GM19035 (cell line): Measurements from ENCODE around the gene ST6GAL1.
"Not testable (repeated sequence)": the region's sequence is repeated elsewhere in the genome, so short reads cannot be mapped to it uniquely, and the experiment has no call there.

Source experiments
- ATAC-seq: cut with Tn5 transposase; IDR thresholded peaks from one replicate; pipeline ENCODE4 v1.9.1; 2021; ENCODE audit not compliant: unreplicated experiment

Gene ST6GAL1

DNA sequence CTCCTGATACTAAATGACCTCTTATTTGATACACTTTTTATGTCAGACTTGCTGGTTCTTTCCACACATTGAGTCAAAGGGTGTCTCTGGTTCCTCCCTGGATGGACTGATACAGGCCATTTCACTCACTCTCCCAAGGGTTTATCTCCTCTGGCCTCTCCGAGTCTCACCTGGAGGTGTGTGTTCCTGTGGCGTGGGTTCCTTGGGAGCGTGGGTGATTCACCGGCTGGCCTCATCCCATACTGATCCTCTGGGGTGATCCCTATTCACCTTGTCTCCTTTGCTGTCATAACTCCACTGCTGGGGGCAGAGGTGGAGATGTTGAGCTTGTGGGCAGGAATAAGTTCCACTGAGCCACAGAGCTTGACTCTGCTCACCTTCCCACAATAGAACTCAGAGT lies 61.1 kb downstream of the ST6GAL1 start:
- no peak for ATAC-seq

DNA sequence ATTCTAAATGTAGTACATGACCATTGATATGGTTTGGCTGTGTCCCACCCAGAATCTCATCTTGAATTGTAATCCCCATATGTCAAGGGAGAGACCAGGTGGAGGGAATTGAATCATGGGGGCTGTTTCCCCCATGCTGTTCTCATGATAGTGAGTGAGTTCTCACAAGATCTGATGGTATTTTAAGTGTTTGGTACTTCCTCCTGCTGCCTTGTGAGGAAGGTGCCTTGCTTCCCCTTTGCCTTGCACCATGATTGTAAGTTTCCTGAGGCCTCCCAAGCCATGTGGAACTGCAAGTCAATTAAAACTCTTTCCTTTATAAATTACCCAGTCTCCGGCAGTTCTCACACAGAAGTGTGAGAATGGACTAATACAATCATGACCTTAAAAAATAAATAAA lies 61.8 kb downstream of the ST6GAL1 start:
- ATAC-seq = not testable (repeated sequence)

DNA sequence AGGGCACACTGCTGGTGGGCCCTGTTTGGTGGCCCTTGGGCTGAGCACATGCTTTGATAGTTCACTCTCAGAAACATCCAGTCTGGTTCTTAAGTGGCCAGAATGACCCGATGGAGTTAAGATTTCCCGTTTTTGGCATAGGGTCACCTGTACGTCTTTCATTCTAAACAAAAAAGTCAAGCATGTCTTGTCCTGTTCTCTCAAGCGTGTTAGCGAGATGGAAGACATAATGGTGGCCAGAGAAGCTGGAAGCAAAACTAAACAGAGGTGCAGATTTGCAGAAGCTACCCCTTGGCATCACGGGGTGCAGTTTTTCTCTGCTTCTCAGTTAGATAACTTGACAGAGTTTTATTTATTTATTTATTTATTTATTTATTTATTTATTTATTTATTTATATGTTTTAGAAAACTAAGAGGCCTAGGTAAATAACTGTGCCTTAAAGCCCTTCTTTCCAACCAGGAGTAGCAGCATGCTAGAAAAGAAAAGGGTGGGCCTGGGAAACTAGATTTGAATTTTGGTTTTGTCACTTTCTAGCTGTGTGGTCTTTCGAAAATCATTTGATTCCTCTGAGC lies 63.0 kb downstream of the ST6GAL1 start:
- no peak for ATAC-seq

DNA sequence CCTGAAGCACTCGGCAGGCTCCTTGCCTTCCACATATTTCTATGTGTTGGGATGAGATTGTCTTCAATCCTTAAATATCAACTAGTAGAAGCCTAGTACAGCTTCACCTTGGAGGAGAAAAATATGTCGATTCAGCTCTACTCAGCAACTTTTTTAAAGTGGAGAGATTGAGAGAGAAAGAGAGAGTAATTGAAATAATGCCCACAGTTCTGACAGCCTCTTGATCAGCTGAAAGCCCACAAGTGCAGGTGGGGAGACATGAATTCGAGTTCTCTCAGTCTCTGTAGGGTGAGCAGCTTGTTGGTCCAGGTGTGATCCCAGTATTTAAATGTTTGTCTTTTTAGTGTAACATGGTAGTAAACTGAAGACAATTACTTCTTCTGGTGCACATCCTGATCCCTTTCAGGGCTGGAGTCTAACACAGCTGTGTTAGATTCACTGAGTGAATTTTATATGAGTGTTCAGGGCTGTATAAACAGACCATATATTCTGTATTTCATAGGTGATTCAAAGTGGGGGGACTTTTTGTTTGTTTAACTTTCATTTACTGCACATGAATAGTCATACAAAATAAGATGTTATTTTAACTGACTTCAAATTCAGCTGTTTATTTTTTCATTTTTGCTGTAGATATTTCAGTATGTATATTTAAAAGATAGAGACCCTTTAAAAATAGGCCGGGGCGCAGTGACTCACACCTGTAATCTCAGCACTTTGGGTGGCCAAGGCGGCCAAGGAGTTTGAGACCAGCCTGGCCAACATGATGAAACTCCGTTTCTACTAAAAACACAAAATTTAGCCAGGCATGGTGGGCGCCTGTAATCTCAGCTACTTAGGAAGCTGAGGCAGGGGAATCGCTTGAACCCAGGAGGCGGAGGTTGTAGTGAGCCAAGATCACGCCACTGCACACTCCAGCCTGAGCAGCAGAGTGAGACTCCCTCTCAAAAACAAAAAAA lies 64.0 kb downstream of the ST6GAL1 start:
- no peak for ATAC-seq

DNA sequence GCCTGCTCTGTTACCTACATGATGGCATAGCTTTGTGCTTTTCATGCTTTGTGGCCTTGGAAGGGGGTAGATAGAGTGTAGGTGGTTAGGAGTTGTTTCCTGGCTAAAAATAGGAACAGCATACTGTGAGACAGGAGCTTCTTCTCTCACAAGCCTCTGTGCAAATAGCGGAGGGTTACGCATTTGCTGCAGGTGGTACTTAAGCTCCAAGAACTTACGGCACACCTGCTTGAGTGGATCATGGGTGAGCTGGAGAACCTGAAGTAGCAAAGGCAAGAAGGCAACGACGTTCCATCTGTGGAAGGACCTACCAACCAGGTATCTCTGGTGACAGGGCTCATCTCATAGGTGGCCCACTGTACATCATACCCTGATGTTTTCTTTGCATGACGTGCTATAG lies 66.0 kb downstream of the ST6GAL1 start:
- no peak for ATAC-seq

DNA sequence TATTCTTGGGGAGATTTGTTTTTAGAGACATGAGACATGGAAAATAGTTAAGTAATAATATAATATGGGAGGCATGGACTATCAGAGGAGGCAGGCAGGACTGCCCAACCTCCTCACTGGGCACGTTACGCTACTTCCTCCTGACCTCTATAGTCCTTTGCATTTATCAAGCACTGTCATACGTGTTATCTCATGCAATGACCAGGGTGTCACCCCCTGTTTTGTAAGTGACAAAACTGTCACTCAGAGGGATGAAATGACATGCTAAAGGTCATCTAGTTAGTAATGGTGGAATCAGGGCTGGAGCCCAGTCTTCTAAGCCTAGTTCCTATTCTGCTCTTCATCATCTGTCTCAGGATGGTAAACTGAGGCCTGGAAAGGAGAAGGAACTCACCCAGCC lies 66.7 kb downstream of the ST6GAL1 start:
- ATAC-seq = no peak

DNA sequence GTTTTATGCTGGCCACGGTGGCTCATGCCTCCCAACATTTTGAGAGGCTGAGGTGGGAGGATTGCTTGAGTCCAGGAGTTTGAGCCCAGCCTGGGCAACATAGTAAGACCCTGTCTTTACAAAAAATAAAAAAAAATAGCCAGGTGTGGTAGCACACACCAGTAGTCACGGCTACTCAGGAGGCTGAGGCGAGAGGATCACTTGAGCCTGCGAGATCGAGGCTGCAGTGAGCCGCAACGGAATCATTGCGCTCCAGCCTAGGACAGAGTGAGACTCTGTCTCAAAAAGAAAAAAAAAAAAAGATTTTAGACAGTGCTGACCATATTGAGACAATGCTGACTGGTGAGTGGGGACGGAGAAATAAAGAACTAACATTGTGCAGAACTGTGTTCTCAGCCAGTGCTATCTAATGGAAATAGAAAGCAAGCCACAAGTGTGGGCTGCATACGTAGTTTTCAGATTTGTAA lies 67.2 kb downstream of the ST6GAL1 start:
- no peak for ATAC-seq

DNA sequence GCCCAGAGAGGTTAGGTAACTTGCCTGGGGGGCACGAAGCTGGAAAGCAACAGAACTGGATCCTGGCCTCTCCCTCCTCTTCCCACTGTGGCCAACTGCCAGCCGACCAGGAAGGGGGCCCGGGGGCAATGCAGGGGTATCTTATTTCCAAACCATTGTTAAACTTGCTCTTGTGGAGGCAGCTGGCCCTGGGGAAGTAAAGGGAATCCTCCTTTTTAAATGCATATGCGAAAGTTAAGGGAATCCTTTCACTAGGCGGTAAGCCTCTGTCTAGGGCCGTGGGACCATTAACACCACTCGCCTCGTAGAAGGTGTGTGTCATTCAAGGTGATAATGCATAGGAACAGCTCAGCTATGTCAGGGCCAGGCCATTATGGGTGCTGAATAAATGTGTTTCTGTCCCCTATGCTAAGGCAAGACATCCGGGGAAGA lies 68.6 kb downstream of the ST6GAL1 start:
- no peak for ATAC-seq

DNA sequence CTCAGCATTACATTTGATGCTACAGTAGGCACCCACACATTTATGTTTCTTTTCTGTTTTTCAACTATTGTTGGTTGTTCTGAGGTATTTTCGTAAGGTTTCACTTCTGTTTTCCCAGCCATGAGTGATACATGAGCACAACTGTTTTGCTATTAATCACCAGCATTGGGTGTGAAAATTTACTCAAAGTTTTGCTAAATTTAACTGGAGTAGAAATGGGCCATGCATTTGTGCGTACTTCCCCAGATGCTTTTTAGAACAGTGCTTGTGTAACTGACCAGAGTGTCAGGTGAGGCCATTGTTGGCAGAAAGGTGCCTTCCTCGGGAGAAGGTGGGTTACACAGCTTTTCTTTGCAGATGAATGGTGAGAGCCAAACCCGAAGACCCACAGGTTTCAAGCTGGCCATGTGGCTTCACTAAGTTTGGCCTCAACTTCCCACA lies 70.4 kb downstream of the ST6GAL1 start:
- peak; percentile 77 for ATAC-seq

DNA sequence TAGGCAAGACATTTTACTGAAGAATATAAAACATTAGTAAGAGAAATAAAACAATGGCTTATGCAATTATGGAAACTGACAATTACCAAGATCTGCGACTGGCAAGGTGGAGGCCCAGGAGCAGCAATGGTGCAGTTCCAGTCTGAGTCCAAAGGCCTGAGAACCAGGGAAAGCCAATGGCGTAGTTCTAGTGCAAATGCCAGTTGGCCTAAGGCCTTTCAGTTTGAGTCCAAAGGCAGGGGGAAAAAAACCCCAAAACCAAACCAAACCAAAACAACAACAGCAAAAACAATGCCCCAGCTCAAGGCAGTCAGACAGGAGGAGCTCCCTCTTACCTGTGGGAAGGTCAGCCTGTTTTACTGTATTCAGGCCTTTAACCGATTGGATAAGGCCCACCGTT lies 72.6 kb downstream of the ST6GAL1 start:
- no peak for ATAC-seq

DNA sequence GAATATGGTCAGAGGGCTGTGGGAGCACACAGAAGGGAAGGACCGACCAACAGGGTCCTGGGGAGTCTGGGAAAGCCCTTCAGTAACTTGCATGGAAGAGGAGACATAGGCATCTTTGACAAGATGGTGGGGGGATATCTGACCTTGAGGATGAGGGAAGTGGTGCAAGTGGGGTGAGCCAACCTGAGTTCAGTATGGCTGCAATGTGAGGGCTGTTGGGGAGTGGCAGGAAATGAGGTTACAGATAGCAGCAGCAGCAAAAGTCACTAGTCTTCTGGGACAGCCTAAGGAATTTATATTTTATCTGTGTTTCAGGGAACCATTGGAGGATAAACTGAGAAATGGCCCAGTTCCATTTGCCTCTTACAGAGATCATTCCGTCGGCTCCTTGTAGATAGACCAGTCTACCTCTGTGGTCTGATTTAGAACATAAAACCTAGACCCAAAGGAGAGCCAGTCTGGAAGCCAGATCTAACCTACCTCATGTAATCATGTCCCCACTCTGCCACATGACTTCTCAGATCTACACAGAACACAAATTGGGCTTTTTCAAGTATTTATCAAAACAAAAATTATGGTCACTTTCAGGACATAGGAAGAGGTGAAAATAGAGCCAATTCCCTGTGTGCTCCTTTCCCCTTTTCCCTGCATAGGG lies 75.6 kb downstream of the ST6GAL1 start:
- ATAC-seq = no peak

DNA sequence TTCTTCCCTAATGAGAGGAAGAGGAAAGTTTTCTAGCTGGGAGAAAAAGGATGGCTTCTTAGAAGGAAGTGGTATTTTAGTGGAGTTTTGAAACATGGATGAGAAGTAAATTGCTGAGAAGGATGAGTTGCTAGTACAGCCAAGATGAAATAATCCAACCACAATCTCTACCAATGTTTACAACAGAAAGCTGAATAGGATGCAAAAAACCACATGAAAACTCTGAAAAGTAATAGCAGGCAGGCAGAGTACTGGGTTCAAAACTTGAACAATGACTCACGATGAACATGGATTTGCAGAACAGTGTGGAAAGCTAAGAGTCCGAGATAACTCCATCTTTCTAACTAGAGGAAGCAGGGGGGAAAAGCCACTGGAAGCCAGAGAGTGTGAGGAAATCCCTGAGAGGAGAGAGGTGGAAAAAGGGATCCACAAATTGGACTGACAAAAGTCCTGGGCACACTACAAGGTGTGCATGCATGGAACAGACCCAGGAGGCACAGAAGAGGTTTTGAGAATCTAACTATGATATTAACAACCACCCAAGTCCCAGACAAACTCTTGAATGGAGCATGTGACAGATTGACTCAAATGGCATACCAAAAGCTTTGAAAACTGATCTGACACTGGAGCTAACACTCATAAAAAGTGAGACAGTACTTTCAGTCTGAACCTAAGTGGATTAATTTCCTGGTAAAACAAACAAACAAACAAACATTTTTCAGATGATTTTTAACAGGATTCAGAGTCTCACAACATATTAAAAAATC lies 76.7 kb downstream of the ST6GAL1 start:
- ATAC-seq = no peak

DNA sequence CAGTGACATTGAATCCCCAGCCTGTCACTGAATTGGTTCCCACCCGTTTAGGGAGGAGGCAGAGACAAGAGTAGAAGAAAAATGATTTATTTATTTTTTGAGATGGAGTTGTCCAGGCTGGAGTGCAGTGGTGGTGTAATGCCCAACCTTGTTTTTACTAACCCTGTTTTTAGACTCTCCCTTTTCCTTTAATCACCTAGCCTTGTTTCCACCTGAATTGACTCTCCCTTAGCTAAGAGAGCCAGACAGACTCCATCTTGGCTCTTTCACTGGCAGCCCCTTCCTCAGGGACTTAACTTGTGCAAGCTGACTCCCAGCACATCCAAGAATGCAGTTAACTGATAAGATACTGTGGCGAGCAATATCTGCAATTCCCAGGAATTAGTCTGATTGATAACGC lies 80.1 kb downstream of the ST6GAL1 start:
- not testable (repeated sequence) for ATAC-seq

DNA sequence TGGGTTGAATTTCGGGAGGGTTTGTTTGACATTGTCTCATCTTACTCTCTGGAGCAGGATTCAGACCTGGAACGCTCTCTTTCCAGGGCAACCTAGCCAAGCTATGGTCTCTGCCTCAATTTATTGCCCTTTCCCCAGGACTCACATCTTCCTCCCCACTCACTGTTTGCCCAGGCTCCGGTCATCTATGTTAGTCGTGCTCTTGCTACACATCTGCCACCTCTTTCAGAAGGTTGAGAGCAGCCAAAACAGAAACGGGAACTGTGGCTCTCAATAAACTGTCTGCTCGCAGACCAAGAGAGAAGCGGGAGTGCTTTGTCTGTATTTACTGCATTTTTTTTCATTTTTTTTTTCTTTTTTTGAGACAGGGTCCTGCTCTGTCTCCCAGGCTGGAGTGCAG lies 81.6 kb downstream of the ST6GAL1 start:
- ATAC-seq = peak; percentile 49

DNA sequence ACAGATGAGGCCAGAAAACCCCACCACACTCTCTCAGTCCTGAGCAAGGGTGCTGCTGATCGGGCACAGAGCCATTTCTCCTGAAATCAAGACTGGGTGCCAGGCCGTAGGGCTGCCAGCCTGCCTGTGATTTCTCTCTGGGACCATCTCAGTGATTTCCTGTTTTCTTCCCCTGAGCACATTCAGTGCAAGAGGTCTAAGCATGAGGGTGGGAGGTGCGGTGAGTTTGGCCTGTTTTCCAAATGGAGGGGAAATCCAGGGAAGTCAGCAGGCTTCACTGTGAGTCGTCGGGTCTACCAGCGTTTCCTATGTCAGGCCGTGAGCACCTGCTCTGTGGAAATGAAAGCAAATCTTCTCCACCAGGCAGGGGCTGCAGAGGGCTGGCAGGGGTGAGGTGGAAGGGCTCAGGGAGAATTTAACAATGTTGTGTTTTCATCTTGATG lies 82.3 kb downstream of the ST6GAL1 start:
- ATAC-seq = no peak

DNA sequence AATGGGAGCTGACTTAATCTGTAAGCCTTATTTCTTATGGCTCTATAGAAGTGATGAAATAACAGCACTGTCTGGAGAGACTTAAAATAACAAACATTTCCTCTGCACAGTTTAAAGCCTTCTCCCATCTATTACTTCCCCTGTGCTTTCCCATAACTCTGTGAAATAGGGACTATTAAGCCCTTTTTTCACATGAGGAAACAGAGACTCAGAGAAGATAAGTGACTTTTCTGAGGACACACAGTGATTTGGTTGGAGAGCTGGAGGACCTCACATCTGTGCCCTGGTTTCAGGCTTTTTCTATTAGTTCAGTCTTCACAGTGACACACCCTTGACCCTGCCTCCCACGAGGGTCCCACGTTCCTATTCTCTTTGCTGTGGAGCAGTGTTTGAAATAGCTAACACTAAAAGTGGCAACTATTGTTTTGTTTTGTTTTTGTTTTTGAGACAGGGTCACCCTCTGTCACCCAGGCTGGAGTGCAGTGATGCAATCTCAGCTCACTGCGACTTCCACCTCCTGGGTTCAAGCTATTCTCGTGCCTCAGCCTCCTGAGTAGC lies 82.9 kb downstream of the ST6GAL1 start:
- no peak for ATAC-seq

DNA sequence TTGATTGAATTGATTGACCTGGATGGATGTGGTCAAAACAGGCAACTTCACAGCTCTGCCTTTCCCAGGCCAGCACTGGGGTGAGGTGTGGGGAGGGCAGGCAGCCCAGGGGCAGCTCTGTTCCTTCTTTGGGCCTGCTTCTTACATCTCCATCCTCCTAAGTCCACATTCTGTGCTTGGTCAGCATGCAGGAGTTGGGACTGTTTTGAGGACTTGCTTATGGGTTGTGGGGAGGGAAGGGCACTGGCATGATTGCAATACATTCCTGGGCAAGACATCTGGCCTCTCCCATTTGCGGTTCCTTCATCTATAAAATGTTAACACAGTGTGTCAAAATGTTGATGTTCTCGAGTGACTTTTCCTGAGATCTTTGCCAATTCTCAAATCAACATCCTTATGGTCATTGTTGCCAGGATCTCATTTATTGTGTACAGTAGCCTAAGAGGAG lies 84.1 kb downstream of the ST6GAL1 start:
- ATAC-seq = no peak

DNA sequence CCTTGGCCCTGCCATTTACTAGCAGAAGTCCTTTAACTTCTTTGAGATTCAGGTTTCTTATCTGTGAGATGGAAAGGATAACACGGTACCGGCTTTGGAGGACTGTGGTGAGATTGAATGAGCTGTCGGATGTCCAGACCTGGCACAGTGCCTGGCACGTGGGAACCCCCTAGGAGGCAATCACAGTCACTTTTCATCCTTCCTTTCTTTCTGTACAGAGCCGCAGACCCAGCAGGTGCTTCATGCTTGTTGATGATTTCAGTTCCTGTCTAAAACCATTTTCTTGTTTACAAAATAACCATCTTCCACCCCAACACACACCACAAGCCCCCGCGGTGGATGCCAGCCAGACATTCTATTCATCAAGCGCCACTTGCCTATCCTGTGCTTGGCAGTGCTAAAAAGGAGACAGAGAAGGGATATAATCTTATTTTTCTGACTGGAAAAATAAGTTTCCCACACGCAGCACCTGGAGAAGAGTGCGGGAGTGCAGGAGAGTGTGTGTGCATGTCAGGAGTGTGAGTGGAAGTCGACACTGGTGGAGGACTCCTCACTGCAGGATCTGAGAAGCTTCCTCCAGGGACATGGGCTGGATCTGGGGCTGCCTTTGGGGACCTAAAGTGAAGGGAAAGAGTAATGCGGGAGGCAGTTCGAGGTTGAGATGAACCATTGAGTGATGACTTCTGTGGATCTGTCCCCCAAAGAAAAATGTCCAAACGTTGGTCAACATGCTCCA lies 85.7 kb downstream of the ST6GAL1 start:
- peak; percentile 54 for ATAC-seq

DNA sequence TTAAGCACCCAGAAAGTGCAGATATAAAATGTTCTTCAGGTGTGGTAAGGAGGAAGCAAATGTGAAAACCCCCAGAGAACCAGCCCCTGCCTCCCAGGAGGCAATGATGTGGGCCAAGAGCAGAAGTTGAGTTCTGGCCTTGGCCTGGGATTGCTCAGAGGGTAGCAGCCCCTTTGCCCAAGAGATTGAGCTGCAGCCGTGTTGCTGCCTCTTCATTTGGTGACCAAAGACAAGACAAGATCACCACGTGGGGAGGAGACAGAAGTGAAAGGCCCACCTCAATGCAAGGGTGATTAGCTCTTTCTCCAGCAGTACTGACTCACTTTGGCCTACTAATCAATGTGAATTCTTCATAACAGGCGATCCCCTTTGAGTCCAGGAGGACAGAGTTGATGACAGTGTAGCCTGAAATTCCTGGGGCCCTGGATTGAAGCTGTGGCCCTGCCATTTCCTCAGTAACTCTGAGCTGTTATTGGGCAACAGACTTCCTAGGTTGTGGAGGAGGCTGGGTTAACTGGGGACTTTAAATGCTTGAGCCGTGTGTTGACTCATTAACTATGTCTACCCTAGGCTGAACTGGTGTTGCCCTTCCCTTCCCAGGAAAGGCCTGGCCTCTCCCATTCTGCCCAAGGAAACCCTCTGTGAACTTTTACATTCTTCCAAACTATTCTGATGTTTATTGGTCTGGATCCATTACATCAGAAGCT lies 86.5 kb downstream of the ST6GAL1 start:
- ATAC-seq = no peak
